NCI-H446 (cell line): Measurements from ENCODE around the gene DDI2.
"Not testable (repeated sequence)": the region's sequence is repeated elsewhere in the genome, so short reads cannot be mapped to it uniquely, and the experiment has no call there.

Source experiments
- DNase-seq, 2 experiments: peaks; one replicate each; lab custom pipeline; 2025; lab: John Stamatoyannopoulos, UW

The DDI2 gene

DNA sequence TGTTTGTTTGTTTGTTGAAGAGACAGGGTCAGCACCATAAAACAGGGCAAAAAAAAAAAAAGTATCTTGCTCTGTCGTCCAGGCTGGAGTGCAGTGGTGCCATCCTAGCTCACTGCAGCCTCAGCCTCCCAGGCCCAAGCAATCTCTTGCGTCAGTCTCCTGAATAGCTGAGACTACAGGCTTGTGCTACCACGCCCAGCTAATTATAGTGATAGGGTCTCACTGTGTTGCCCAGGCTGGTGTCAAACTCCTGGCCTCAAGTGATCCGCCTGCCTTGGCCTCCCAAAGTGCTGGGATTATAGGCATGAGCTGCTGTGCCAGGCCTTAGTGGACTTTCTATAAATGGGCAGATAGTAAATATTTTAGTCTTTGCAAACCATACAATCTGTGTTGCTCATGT lies 19.2 kb downstream of the DDI2 start:
- DNase-seq, result no peak

DNA sequence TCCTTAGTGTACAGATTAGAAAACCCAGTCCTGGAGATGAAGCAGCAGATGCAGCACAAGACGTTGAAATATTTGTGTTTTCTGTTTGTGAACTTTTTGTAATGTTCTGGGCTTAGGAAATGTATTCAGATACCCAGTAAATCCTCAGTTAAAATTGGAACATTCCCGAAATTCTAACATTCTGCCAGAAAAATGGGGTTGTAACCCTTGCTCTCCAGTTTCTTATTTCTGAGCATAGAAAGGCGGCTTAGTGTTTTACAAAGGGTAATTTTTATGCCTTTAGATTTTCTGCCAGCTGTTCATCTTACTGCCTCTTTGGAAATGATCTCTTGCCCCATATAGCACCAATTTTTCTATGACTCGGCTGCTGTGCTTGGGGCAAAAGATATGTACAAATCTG lies 20.6 kb downstream of the DDI2 start:
- no peak for DNase-seq

DNA sequence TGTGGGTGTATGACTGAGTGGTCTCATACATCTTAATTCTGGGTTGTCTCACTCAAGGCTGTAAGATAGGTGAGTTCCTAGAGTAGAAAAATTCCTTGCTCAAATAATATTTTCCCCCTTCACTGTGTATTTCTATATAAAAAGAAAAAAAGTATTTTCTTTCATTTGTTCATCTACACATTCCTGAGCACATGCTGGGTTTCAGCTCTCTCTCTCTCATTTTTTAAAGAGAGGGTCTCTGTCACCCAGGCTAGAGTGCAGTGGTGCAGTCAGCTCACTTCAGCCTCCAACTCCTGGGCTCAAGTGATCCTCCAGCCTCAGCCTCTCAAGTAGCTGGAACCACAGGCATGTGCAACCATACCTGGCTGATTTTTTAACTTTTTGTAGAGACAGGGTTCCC lies 22.0 kb downstream of the DDI2 start:
- DNase-seq, result no peak

- no peak for DNase-seq
Observed at GRCh38 chr1:15639931-15640330, 22.7 kb downstream of the DDI2 start.

- DNase-seq, result no peak
Observed at GRCh38 chr1:15640667-15641066, 23.4 kb downstream of the DDI2 start.

DNA sequence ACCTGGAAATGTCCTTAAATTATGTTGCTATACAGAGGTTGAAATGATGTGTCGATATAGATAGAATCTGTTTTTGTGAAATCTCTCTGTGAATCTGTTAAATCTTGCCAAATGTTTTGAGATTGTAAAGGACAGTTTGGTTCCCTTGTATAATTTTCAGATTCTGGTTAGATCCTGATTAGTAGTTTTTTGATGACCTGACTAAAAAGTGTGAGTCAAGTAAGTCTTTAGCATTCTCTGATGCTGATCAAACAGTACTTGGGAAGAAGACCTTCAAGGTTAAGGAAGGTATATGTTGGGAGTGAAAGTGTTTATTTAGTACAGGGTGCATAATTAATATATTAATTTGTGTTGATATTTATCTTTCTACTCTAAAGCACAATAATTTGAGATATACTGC lies 32.7 kb downstream of the DDI2 start:
- no peak for DNase-seq

GRCh38 chr1:15650433-15650832 lies 33.2 kb downstream of the DDI2 start:
- no peak for DNase-seq

DNA sequence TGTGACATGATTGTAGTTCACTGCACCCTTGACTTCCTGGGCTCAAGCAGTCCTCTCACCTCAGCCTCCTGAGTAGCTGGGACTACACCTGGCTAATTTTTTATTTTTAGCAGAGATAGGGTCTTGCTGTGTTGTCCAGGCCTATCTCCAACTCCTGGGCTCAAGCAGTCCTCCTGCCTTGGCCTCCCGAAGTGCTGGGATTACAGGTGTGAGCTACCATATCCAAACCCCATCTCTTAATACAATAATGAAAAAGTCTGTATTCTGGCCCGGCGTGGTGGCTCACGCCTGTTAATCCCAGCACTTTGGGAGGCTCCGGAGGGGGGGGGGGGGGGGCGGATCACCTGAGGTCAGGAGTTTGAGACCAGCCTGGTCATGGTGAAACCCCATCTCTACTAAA lies 34.9 kb downstream of the DDI2 start:
- not testable (repeated sequence) for DNase-seq

DNA sequence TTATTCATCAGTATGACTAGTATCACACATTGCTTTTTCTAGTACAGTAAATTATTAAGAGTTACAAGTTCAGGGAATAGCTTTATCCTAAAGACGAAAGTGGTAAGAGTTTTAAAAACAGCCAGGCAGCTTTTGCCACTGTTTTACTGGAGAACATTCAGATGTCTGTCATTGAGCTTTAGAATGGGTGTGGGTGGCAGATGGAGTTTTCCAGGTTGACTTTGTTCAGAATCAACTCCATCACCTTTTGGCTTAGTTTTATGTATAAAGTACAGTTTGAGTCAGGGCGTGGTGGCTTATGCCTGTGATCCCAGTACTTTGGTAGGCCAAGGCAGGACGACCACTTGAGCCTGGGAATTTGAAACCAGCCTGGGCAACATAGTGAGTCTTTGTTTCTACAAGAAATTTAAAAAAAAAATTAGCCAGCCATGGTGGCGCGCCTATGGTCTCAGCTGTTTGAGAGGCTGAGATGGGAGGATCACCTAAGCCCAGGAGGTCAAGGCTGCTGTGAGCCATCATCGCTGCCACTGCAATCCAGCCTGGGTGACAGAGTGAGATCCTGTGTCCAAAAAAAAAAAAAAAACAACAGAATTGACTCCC lies 36.9 kb downstream of the DDI2 start:
- DNase-seq, result no peak

- DNase-seq, result no peak
Observed at GRCh38 chr1:15656464-15656863, 39.2 kb downstream of the DDI2 start.

DNA sequence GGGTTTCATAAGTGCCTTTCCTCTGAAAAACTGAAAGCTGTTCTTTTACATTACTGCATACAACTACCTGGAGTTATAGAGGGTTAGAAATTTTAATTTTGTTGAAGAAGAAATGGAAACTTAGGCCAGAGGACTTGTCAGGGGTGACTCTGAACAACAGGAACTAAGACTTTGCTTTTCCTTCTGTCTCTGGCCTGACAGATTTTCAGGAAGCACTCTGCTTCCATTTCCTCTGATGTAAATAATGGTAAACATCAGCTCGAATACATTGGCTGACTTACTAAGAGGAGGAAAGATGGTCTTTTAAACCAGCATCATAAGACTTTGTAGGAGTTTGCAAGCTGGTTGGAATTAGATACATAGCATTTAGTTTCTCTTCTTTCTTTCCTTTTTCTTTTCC lies 39.8 kb downstream of the DDI2 start:
- DNase-seq, result no peak

- DNase-seq, result no peak
Observed at GRCh38 chr1:15660151-15660550, 42.9 kb downstream of the DDI2 start.

GRCh38 chr1:15662477-15662876 lies 45.2 kb downstream of the DDI2 start:
- DNase-seq, result no peak

DNA sequence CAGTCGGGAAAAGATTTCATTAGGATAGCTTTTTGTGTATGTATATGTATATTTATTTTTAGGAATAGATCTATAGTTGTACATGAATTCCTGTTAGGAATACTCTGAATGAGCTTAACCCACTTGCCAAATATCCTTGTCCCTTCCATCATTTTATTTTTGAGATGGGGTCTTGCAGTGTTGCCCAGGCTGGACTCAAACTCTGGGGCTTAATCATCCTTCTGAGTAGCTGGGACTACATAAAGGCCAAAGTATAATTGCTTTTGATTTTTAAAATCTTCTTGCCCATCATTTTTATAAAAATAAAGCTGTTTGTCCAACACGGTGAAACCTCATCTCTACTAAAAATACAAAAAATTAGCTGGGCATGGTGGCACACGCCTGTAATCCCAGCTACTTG lies 46.7 kb downstream of the DDI2 start:
- no peak for DNase-seq

DNA sequence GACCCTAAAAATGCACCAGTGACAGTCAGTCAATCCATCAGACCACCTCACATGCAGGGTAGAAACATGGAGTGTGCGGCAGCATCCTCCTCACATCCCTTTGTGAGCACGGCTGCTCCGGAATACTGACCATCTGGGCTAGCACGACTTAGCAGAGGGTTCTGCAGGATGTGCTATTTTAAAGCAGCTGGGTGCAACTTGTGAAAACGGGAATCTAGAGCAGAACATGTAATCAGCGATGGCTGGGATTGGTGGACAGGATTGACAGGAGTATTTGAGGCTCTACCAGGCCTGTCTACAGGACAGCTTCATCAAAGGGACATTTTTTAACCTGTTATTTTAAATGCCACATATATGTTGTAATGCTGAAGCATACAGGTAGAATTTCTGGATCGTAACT lies 50.1 kb downstream of the DDI2 start:
- DNase-seq, result no peak

DNA sequence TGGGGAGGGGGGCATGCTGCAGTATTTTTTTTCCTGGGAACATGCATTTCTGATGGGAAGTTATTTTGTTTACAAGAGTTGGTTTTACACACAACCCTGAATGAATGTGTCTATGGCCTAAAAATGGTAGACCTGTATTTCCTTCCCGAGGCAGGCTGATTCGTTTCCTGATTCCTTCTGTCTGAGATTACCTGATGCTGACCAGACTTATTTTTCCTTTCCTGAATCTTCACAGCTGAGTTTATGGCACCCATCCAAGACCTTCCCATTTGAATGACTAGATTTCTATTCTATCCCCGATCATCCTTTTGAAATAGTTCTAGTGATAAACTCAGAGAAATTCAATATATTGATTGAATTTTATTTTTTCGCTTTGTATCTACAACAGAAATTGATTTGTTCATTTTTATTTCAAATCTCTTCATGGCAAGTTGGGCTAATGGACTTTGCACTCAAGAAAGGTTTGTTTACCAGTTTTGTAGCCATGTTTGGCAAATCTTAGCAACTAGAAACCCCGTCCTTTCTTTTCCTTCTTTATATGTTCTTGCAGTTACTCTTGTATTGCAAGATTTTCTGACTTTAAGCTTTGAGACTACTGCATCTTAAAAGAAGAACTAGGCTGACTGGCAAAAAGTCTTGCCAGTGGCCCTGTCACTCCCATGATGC lies 51.0 kb downstream of the DDI2 start:
- DNase-seq, result no peak

GRCh38 chr1:15669074-15669473 lies 51.8 kb downstream of the DDI2 start:
- DNase-seq, result no peak

DNA sequence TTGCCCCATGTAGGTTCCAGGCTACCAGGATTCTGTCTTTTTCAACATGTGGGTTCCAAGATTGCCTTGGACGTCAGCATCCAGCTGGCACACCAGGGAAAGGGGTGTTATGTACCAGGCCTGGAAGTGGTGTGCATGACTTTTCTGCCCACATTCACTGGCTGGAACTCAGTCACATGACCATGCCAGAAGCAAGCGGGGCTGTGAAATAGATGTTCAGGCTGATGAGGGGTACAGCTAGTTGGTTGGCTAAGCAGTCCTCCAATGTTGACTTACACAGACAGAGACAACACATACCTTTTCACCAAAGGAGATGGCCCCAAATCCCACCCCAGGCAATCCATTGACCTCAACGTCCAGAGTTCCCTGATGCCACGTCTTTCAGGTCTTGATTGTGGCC lies 52.6 kb downstream of the DDI2 start:
- DNase-seq, result no peak

GRCh38 chr1:15671430-15671829 lies 54.2 kb downstream of the DDI2 start:
- DNase-seq, result no peak

DNA sequence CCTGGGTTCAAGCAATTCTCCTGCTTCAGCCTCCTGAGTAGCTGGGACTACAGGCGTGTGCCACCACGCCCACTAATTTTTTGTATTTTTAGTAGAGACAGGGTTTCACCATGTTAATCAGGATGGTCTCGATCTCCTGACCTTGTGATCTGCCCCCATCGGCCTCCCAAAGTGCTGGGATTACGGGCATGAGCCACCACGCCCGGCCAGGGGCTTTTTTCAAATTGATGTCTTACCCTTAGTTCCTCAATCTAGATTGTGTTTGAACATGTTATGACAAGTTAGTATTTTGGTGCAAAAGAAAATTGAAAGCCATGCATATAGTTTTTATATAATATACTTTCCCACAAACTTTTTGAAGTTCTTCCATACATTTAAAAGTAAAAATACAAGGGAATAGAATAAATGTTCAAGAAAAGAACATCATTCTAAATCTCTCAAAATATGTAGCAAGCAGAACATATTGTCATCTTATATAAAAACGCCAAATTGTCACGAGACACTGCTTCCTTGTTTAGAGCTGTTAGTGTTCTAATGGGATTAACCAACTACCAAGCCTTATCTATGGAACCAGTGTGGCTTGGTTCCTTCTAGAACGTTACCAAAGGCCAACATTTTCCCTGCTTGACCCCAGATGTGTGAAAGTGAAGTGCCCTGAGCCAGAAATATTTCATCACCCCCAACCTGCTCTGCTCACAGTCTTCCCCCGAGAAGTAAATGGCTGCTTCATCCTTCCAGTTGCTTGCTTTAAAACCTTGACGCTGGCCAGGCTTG lies 57.3 kb downstream of the DDI2 start:
- no peak for DNase-seq

GRCh38 chr1:15676010-15676409 lies 58.8 kb downstream of the DDI2 start:
- DNase-seq, result no peak

DNA sequence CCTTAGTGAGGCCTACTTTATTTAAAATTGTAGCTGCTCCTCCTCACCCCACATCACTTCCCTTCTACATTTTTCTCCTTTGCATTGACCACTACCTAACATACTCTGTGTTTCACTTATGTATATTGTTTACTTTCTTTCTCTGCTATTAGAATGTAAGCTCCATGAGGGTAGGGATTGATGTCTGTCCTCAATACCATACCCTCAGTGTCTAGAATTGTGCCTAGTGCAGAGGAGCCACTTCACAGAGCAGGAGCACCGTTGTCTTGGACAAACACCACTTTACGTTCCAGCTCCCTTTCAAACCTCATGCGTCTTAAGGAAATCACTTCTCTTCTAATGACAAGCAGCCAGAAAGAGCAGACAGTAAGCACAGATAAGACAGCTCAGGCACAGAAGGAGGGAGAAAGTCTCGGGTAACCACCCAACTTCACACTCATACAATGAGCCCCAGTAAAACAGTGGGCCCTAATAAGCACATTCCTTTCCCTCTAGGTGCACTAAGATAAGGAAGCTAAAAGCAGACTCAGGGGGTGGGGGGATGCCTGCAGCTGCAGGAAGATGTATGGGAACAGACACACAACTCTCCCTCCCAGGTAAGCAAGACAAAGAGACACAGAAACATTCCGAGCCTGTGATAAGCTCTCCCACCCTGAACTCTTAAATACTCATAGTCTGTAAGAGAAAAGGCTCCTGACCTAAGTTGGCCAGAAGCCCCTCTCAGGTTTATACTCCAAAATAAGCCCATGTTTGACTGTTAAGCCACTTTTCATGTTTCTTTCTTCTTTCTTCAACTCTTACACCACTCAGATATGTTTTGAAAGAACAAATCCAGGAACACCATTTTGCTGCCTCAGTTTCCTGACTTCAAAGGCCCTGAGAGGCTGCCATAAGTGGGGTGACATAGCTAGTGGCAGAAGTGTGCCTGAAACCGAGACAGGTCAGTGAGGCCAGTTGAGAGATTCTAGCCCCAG lies 59.7 kb downstream of the DDI2 start:
- DNase-seq, result no peak
